ENCODE results near the gene DRGX. TPM values are rescaled to one million over a fixed set of nuclear protein-coding genes. Genes with fewer than 3 reads are reported as not detected.

The DRGX gene
- total RNA-seq, result not detected

DNA sequence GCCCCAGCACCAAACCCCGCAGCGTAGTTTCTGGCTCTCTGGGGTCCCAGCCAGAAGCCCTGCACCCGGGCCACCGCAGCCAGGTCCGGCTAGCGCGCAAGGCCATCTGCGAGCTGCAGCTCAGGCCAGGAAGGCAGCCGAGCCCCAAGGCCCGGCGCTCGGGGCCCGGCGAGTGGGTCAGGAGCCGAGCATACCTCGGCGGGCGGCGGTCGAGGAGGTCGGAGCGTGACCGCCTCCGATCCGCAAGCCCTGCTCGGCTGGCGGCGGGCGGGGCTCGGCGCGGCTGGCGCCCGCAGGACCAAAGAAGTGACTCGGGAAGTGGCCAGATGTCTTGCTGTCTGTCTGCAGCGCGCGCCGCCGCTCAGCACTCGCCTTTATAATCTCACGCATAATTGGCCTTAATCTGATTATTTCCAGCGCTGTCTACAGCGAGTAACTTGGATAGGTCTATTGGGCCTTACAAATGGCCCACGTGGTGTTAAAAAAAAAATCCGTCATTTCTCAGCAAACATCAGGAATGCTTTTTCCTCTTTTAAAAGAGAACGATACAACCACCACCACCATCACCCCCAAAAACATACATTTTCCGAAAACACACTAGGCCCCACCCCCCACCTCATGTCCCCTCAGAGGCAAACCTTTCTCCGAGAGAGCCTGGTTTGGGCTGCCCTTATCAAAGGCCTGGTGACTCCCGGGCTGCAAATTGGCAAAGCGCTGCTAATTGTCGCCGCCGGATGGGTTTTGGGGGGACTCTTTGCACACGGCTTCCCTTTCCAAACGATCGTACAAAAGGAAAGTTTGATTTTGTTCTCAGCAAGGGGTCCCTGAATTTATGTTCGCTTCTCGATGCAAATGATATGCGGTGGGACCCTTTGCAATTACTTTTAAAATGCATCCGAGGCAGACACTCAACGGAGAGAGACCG, at the start of gene DRGX:
Gene DRGX (minus strand): TSS at position 349 of the 925 bp plus-strand sequence. CDS start 649 bp downstream, outside the sequence.
- FAIRE-seq (no peak), DNase-seq (ENCODE audit: low spot score in 2 of 2) (no peak)

DNA sequence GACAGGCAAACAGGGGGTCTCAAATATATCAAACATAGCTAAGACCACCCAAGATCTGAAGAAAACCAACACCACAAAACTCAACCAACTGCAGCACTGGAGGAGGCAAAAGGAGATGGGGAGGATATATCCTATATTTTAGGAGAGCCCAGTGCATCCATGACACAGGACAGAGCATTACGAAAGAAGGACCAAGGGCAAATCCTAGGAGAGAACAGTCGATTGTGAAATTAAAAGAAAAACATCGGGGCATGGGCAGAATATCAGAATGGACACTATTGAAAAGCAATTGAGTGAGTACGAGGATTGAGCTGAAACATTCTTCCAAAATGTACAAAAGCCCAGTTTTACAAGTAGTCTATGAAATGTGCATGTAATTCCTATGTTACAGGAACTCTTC, 48.5 kb upstream of the DRGX start:
- no peak for DNase-seq (ENCODE audit: low spot score in 2 of 2)
- no peak for FAIRE-seq

DNA sequence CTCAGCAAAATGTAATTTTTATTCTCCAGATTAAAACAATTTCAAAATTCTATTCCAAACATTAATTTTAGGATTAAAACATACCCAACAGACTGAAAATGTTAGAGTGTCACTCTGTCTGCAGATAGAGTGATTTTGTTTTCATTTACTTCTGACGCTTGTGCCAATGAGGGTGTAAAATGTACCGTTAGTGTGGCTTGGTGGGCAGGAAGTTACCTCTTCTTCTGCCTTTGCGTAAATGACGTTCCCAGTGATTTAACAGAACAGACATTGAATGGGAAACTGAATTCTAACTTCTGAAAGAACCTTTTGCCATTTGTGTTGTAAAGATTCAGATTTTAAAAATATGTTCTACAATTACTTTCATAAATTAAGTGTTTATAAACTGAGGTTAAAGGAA, 47.0 kb upstream of the DRGX start:
- no peak for FAIRE-seq
- DNase-seq (ENCODE audit: low spot score in 2 of 2), result no peak

DNA sequence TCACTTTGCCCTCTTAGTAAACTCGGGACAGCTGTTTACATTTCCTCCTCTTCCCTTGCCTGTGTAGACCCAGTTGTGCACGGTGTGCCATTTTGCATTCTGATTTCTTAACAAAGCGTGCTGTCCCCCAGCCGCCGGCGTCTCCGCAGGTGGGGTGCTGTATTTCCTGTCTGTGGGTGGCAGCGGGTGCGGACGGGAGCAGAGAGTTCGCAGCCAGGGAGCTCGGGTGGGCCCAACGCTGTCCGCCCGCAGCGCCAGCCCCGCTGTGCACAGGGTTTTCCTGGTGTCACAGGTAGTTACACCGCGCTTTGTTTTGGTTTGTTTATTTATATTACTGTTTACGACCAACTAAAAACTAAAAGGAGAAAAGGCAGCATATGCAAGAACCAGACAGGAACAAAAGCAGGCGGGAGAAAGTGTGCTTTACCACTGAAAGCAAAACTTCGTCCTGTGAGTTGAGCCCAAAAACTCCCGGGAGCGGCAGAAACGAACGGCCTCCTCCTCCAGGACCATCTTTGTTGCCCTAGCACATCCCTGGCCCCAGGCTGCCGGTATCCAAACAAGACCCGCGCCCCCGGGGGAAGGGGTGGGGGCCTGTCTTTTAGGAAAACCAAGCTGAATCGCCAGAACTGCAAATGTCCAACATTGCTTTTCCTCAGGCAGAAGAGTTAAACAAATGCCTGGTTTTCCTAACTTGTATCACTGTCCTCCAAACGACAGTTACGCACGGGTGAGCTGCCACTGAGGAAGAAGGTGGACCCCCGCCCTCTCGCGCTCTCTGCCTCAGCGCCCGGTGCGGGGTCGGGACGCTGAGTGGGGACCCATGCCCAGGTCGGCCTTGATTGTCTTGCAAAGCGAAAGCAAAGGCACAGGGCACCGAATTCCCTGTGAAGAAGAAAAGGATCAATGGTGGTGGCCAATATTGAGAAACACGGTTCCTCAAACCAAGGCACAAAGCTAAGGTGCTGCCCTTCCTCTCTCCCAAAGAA, 45.9 kb upstream of the DRGX start:
- no peak for DNase-seq (ENCODE audit: low spot score in 2 of 2)
- no peak for FAIRE-seq

DNA sequence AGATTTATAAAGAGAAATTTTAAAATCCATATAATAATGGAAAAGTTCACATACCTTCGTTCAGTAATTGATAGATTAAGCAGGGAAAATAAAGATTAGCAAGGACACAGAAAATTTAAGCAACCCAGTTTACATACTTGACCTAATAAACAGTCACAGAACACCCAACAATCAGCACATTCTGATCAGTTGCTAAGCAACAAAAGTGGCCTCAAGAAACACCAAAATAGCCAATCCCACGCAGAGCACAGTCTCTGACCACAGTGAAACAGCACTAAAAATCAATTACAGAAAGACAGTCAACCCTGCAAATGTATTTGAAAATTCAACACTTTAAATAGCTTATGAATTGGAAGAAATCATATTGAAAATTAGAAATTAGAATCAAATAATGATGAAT, 39.3 kb upstream of the DRGX start:
- FAIRE-seq, result no peak
- no peak for DNase-seq (ENCODE audit: low spot score in 2 of 2)

DNA sequence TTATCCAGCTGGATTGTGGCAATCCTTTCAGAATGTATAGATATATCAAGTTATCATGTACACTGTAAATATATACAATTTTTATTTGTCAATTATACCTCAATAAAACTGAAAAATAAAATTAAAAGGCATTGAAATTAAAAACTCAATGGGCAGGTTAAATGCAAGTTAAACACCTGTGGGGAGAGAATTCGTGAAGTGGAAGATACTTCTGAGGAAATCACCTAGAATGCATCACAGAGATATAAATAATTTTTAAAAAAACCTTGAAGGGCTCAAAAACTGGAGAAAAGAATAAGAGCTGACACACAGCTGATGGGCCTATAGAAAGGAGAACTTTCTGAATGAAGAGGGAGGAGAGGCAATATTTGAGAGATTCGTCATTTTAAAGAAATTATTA, 37.2 kb upstream of the DRGX start:
- FAIRE-seq, result no peak

DNA sequence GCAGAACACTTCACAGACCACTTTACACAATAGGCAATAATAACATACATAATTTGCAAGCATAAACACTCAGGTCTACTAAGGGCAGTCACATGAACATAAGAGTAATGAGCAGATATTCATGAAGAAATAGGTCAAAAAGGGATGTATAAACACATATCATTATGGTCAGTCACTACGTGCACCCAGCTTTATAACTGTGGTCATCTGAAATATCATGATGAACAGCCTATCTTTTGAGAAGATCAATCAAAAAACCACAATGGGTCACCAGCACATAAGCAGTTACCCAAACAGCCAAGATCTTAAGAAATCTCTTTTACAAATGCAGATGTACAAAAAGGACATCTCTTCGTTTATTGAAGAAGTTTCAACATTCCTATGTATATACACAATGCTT, 35.5 kb upstream of the DRGX start:
- DNase-seq (ENCODE audit: low spot score in 2 of 2), result no peak
- no peak for FAIRE-seq

More for the DNA sequence above, 37.2 kb upstream of the DRGX start:
- DNase-seq (ENCODE audit: low spot score in 2 of 2), result no peak

DNA sequence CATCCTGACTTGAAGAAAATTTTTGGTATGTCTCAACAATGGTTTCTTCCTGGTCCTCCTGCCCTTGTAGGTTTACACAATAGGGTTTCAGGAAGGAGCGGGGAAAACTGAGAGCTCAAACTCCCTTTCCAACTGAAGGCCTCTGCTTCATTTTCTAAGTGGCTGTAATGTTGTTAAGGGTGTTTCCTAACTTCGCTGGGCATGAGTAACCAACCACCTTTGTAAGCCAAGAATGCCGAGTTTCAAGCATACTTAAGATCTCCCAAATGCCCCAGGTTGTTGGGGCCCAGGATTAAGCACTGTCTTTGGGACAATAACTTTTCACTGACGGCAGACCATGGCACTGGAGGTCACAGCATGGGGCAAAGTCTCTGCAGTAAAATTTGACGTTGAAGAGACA, 33.6 kb upstream of the DRGX start:
- DNase-seq (ENCODE audit: low spot score in 2 of 2) (no peak), FAIRE-seq (no peak)

DNA sequence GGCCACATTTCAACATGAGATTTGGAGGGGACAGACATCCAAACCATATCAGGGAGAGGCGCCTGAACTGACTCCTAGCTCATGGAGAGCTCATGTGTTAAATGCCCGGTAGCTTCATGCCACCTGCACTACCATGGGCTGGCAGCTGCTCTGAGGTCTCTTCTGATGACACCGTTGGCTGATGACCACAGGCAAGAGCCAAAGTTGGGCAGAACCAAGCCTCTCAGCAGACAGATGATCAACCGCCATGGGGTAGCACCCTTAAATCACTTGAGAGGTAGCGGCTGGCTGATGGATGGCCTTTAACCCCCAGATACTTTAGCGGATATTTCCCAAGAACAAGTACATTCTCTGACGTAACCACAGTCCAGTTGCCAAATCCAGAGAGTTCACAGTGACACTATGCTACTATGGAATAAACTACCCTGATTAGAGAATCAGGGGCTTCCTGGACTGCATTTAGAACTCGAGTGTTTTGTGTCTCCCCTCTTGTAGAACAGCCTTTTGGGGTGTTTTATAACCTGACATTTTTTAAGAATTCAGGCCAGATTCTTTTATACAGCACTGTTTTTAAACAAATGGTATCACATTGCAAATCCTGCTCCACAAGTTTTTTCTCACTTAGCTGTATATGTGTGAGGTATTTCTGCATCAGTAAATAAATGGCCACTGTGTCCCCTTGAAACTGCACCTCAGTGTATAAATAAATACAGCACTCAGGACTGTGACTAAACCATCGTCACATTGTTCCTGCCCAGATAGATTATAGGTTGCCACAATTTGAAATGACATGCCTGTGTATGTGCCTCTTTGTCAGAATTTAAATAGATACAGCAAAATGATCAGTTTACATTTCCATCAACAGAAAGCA, 30.8 kb upstream of the DRGX start:
- no peak for FAIRE-seq
- DNase-seq (ENCODE audit: low spot score in 2 of 2), result no peak

DNA sequence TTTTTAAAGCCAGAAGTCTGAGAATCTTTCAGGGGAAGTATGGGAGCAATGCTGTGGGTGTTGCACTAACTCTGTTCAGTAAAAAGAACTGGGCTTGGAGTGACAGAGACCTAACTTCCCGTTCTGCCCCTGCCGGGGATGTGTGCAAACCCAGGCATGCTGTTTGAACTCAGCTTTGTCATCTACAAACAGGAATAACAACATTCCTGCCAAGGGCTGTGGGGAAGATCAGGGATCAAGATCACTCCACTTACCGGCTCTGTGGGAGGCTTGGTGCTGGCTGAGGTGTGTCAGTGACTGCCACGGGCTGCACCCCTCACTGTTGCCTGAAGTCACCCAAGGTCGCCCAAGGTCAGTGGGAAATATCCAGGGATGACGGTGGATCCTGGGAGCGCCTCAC, 23.1 kb upstream of the DRGX start:
- no peak for DNase-seq (ENCODE audit: low spot score in 2 of 2)
- no peak for FAIRE-seq

DNA sequence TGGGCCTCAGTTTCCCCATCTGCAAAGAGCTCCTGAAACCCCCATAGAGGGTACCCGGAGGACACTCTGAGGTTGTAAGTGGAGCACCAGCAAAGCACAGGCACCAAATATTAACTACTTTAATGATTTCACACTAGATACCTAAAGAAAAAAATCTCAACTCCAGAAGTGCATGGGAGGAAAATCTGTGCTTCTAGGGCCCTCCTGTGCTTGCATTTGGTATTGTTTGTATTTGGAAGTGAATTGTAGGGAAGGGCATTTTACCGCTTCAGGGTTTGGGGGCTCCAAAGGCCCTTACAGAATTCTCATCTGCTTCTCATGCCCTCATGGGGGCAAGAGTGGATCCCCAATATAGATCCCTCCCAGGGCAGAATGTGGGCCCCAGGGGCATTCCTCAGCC, 22.4 kb upstream of the DRGX start:
- FAIRE-seq (no peak), DNase-seq (ENCODE audit: low spot score in 2 of 2) (no peak)

DNA sequence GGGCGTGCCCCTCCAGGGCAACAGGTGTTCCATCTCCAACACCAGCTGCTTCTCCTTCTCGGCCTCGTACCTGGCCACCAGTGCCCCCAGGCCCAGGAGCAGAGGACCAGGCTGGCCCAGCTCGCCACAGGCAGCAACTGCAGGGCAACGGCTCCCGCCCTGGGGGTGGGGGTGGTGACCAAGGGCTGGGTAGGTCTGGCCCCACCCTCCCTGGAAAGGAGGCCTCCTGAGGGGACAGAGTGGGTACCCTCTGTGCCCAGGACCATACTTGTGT, 22.1 kb upstream of the DRGX start:
- FAIRE-seq, result no peak
- DNase-seq (ENCODE audit: low spot score in 2 of 2), result no peak

DNA sequence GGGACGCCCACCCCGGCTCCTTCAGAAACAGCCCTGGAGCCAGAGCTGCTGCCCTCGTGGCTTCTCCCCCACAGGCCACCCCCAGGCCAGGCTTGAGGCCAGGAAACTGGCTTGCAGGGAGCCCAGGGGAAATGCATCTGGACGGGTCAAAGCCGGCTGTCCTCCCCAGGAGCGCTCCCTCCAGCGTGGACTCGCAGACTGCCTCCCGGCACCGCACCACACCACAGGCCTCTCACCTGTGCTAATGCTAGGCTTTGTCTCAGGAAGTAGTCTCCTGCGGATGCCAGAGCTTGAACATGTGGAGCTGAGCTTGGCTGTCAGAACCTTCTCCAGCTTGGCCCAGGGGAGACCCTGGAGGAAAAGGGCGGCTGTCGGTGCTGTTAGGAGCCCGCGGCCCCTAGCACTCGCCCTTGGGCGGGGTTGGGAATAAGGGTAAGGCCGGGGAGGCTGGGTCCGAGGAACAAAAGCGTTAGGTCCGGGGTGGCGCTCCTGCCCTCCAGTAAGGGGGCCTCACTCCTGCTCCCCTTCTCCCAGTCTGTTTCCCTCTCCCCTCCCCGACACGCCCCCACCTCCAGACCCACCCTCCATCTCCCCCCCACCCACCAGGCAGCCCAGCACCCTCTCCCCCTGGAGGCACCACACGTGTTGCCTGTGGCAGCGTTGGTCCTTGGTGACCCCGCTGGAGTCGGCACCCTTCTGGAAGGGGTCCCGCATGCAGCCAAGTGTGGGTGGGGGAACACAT, 21.6 kb upstream of the DRGX start:
- no peak for DNase-seq (ENCODE audit: low spot score in 2 of 2)
- no peak for FAIRE-seq

DNA sequence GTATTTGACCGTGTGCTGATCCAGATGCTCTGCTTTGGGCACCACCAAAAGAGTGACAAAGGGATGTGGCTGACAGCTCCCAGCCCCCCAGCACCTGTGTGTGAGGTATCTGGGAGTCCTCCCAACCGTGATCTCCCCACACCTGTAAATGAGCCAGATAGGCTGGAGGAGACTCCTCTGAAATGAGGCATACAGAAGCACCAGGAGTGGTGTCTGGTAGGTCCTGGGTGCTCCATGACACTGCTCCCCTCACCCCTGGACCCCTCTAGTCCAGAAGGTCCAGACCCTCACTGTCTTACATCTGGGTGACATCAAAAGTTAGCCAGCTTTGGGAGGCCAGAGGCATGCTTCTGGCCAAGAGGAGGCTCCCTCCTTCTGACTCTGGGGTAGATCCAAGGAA, 20.0 kb upstream of the DRGX start:
- no peak for FAIRE-seq
- no peak for DNase-seq (ENCODE audit: low spot score in 2 of 2)

DNA sequence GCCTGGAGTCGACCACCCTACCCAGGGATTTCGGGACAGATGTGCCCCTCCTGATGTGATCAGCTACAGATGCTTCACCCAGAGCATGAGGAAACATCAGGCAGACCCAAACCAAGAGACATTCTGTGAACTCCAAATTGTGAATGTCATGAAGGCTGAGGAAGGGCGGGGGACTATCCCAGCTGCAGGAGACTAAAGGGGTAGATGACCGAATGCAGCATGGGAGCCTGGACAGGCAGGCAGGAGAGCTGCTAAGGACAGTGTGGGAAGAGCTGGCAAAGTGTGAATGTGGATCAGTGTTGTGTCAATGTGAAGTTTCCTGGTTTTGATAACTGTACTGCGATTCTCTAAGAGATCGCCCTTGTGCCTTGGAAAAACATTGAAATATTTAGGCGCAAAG, 19.2 kb upstream of the DRGX start:
- FAIRE-seq (no peak), DNase-seq (ENCODE audit: low spot score in 2 of 2) (no peak)

DNA sequence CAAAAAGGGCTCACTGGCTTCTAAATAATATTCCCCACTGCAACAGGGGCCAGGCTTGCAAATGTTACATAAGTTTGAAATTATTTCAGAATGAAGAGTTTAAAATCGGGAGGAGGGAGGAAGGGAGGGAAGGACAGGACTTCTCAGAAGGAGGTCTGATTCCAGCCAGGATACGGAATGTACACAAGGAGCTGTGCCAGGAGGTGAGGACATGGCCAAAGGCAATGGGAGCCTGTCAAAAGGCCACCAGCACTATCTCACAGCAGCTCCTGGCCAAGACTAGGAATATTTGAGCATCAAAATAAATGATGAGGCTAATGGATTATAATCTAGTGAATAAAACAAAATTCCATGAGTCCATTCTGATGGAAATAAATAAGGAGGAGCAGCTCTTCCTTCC, 18.6 kb upstream of the DRGX start:
- DNase-seq (ENCODE audit: low spot score in 2 of 2) (no peak), FAIRE-seq (no peak)

DNA sequence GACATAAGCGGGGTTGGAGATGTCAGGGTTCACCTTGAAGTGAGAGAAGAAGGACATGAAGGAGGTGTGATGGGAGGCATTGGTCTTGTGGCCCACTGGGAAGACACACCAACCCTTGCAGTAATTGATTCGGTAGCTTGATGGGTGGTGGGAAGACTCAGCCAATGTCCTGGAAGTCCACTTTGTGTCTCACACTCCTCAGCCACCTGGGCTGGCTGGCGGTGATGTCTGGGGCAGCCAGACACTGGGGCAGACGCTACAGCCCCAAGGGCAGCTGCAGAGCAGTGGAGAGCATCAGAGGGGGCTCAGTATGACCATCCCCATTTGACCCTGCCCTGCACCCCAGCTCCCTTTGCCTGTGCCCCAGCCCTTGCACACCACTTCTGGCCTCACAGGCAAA, 16.7 kb upstream of the DRGX start:
- no peak for DNase-seq (ENCODE audit: low spot score in 2 of 2)
- FAIRE-seq, result no peak

DNA sequence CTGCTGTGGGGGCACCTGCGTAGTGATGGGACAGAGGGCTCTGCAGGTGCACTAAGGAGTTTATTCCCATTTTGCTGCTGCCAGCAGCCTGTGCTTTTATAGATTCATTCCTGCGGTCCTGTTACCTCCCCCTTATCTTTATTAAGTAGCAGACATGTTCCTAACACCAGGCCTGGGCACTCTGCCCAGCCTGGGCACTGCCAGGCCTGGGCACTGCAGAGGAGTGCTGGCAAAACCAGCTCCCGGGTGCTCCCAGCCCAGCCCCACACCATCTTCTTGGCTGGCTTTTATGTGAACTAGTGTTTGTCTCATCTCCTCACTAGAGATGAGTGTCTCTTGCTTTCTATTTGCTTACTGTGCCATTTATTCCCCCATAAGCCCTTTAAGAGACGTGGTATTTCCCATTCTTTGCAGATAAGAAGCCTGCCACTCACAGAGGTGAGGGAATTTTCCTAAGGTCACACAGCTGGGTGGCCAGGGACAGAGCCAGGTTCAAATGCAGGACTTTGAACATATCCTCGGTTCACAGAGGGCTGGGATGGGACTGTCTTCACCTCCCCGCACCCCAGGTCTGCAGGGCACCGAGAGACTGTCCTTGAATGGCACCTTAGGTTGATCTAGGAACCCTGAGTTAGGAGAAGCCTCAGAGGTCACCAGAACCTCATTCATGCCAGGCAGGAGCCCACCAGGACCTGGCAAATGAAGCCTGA, 14.6 kb upstream of the DRGX start:
- DNase-seq (ENCODE audit: low spot score in 2 of 2) (no peak), FAIRE-seq (no peak)

DNA sequence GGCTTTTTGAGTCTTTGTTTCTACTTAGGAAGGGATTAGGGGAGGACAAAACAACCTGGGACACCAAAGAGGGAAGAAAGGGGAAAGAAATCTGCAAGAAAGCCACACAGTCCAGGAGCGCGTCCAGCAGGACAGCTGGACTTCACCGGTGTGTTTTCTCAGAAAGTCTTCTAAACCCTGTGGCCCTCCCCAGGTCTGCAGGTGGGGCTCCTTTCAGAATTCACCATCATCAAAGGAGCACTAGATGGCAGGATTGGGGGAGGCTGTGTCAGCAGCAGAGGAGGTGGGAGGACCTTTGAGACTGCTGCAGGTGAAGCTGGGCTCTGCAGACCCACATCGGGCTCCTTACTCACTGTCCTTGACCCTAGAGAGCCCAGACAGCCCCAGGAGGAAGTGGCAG, 13.9 kb upstream of the DRGX start:
- FAIRE-seq (no peak), DNase-seq (ENCODE audit: low spot score in 2 of 2) (no peak)

All from frontal cortex (tissue), 4 donors.